Testis (tissue), 3 donors: ENCODE measurements around the gene DEAF1. TPM values are rescaled to one million over a fixed set of nuclear protein-coding genes. Genes with fewer than 3 reads are reported as not detected.

Experiments
- DNase-seq: peaks from one replicate; pipeline ENCODE4 v3.0.0-alpha.2; 2019
- H3K27ac ChIP-seq, 2 donors: fragments of 200-600 bp; sonication (generic); one replicate each; pipeline ENCODE4 v1.5.1; 2019
- H3K27me3 ChIP-seq: fragments of 200-600 bp; sonication (generic); one replicate; pipeline ENCODE4 v1.5.1; 2019
- H3K36me3 ChIP-seq: fragments of 200-600 bp; sonication (generic); one replicate; pipeline ENCODE4 v1.5.1; 2017; ENCODE audit warnings: low read depth; ENCODE audit errors: missing control alignments
- H3K4me1 ChIP-seq: fragments of 200-600 bp; sonication (generic); one replicate; pipeline ENCODE4 v1.5.1; 2019
- H3K4me3 ChIP-seq, 2 donors: fragments of 200-600 bp; sonication (generic); one replicate each; pipeline ENCODE4 v1.5.1; 2017 to 2019
- H3K9me3 ChIP-seq: fragments of 200-600 bp; sonication (generic); one replicate; pipeline ENCODE4 v1.5.1; 2017
- CTCF ChIP-seq, 3 experiments: fragments of 450-650 bp in 2 of 3; fragments of 200-600 bp in 1 of 3; sonication (generic) in 1 of 3; IDR thresholded peaks; one replicate each; pipeline ENCODE4 v1.5.1; 2016 to 2019; ENCODE audit warnings: antibody characterized with exemption in 3 of 3, mild to moderate bottlenecking in 2 of 3, moderate library complexity in 1 of 3
- POLR2A ChIP-seq: fragments of 450-650 bp; IDR thresholded peaks from one replicate; pipeline ENCODE4 v1.6.1; 2017; ENCODE audit warnings: antibody characterized with exemption, mild to moderate bottlenecking, moderate library complexity
- WGBS, 2 donors: methylation state at CpG; one replicate each; pipeline ENCODE4 v1.1.5; 2018; 5-methylcytosine and 5-hydroxymethylcytosine counted together
- intact Hi-C: fragments of 100-400 bp; cut with DNase I; formaldehyde crosslinking; loops from one replicate; pipeline ENCODE4 v1.15.1; 2023; ENCODE audit warnings: low total_unique reads
- polyA plus RNA-seq: library from polyadenylated mRNA; stranded (reverse); fragments of 350-450 nt; fragmentation: Illumina TruSeq; extraction: RNeasy Lipid Tissue Mini Kit (QIAGEN cat#74804); gene quantifications from one replicate; pipeline ENCODE4 v1.2.3, GENCODE V29; 2014; ENCODE audit warnings: low read depth, low replicate concordance; ENCODE audit not compliant: insufficient read depth
- total RNA-seq, 2 donors: library from RNA; depleted of rRNA; stranded (reverse); fragments of >200 nt; gene quantifications; one replicate each; pipeline ENCODE4 v1.2.3, GENCODE V29; 2016

DEAF1 gene
- total and polyA plus RNA-seq, 3 donors from 2014 or later, result 47.9 to 116 (median 82.5) TPM

GRCh38 chr11:630871-631270 is 64.2 kb downstream of the DEAF1 start:
- Histone ChIP-seq H3K27ac (no peak overlapping the region), H3K27me3 (no peaks in the 10 kb centered on the region), H3K4me3 (no peak overlapping the region), H3K4me1 (no peaks in the 10 kb centered on the region), H3K9me3 (no peaks in the 10 kb centered on the region), H3K36me3 (no peaks in the 10 kb centered on the region)
- 96 to 97% methylated on average over 5 of the region's 5 CpGs for WGBS, 2 donors
- DNase-seq, result no peak
- TF ChIP-seq CTCF (IDR thresholded peaks at IDR 0.05), result no peak
- TF ChIP-seq POLR2A, result no peak
- intact Hi-C loops, result no loop called here

GRCh38 chr11:629237-629583 is 65.8 kb downstream of the DEAF1 start:
- no peak for TF ChIP-seq CTCF (IDR thresholded peaks at IDR 0.05)
- no peak for TF ChIP-seq POLR2A
- Histone ChIP-seq H3K27me3 (no peaks in the 10 kb centered on the region), H3K4me1 (no peaks in the 10 kb centered on the region), H3K36me3 (no peaks in the 10 kb centered on the region), H3K9me3 (no peaks in the 10 kb centered on the region), H3K4me3 (no peak overlapping the region), H3K27ac (no peak overlapping the region)
- intact Hi-C loops, result no loop called here
- WGBS, 2 donors, result 48 to 62% methylated on average over 10 of the region's 10 CpGs
- DNase-seq, result no peak

GRCh38 chr11:628056-628455 is 67.0 kb downstream of the DEAF1 start:
- H3K27me3 ChIP-seq, result no peaks in the 10 kb centered on the region
- no peaks in the 10 kb centered on the region for H3K36me3 ChIP-seq
- DNase-seq, result no peak
- no peaks in the 10 kb centered on the region for H3K4me1 ChIP-seq
- H3K27ac ChIP-seq, result no peak overlapping the region
- WGBS, 2 donors, result 62 to 78% methylated on average over 31 of the region's 31 CpGs
- no peak overlapping the region for H3K4me3 ChIP-seq
- TF ChIP-seq CTCF (IDR thresholded peaks at IDR 0.05), result no peak
- no peak for TF ChIP-seq POLR2A
- intact Hi-C loops, result no loop called here
- H3K9me3 ChIP-seq, result no peaks in the 10 kb centered on the region

GRCh38 chr11:627308-627576 is 67.8 kb downstream of the DEAF1 start:
- no peaks in the 10 kb centered on the region for H3K27me3 ChIP-seq
- WGBS, 2 donors, result 38 to 57% methylated on average over 12 to 22 of the region's 28 CpGs
- H3K4me1 ChIP-seq, result no peaks in the 10 kb centered on the region
- H3K4me3 ChIP-seq, result peak overlapping the region in 1 of 2 donors; percentile 4
- no peaks in the 10 kb centered on the region for H3K9me3 ChIP-seq
- no peak overlapping the region for H3K27ac ChIP-seq
- TF ChIP-seq CTCF (IDR thresholded peaks at IDR 0.05), result no peak
- no peak for TF ChIP-seq POLR2A
- intact Hi-C loops, result no loop called here
- H3K36me3 ChIP-seq, result no peaks in the 10 kb centered on the region
- no peak for DNase-seq

GRCh38 chr11:626475-627307 is 68.3 kb downstream of the DEAF1 start, which contains the start of gene SCT:
Gene SCT, minus strand, starts transcription at chr11:627181. Its CDS starts 38 bp downstream, at chr11:627143.
- no peak for DNase-seq
- TF ChIP-seq CTCF (IDR thresholded peaks at IDR 0.05) (no peak), POLR2A (no peak)
- intact Hi-C loops, result no loop called here

More at GRCh38 chr11:626475-627307, 68.3 kb downstream of the DEAF1 start, which contains the start of gene SCT:
- 36 to 80% methylated on average over 2 to 19 of the region's 72 CpGs for WGBS, 2 donors
- no peak within 1 kb of the TSS for H3K27ac ChIP-seq
- no peaks in the 10 kb centered on the region for H3K36me3 ChIP-seq
- H3K4me1 ChIP-seq, result no peaks in the 10 kb centered on the region
- H3K4me3 ChIP-seq, result peak within 1 kb of the TSS in 1 of 2 donors; percentile 4
- H3K27me3 ChIP-seq, result no peaks in the 10 kb centered on the region
- H3K9me3 ChIP-seq, result no peaks in the 10 kb centered on the region
